OCI-LY1 (cell line): Measurements from ENCODE around the gene SUSD6.

Experiments
- H2AFZ ChIP-seq: fragments of 200-600 bp; sonication (generic), shearing (Covaris generic); 2 replicates; pipeline ENCODE4 v1.6.0; 2014; ENCODE audit warnings: antibody characterized with exemption, mild to moderate bottlenecking, low read length
- H3F3A ChIP-seq: fragments of 200-600 bp; sonication (generic), shearing (Covaris generic); 2 replicates; pipeline ENCODE4 v1.6.0; 2014; ENCODE audit warnings: mild to moderate bottlenecking, antibody characterized with exemption, low read length, moderate library complexity; ENCODE audit not compliant: insufficient read depth
- H3K27ac ChIP-seq: fragments of 200-600 bp; sonication (generic); 2 replicates; pipeline ENCODE4 v1.5.1; 2014; ENCODE audit warnings: low read length, mixed run types, mild to moderate bottlenecking, low read depth; ENCODE audit not compliant: poor library complexity, severe bottlenecking
- H3K27me3 ChIP-seq: fragments of 200-600 bp; sonication (generic); 2 replicates; pipeline ENCODE4 v1.6.0; 2014; ENCODE audit warnings: antibody characterized with exemption, mild to moderate bottlenecking, low read length, moderate library complexity; ENCODE audit not compliant: insufficient read depth
- H3K36me3 ChIP-seq: fragments of 200-600 bp; sonication (generic); 2 replicates; pipeline ENCODE4 v1.6.1; 2014; ENCODE audit warnings: mild to moderate bottlenecking, antibody characterized with exemption, low read length, moderate library complexity, mixed read lengths; ENCODE audit not compliant: insufficient read depth
- H3K4me1 ChIP-seq: fragments of 200-600 bp; sonication (generic); 2 replicates; pipeline ENCODE4 v1.5.1; 2014; ENCODE audit warnings: mild to moderate bottlenecking, low read length, moderate library complexity; ENCODE audit not compliant: insufficient read depth, severe bottlenecking
- H3K4me2 ChIP-seq: fragments of 200-600 bp; sonication (generic), shearing (Covaris generic); 2 replicates; pipeline ENCODE4 v1.6.1; 2014; ENCODE audit warnings: low read length
- H3K4me3 ChIP-seq: fragments of 200-600 bp; sonication (generic); 2 replicates; pipeline ENCODE4 v1.5.1; 2014; ENCODE audit warnings: low read length, low read depth, mild to moderate bottlenecking, mixed read lengths; ENCODE audit not compliant: poor library complexity, severe bottlenecking
- H3K79me2 ChIP-seq: fragments of 200-600 bp; shearing (Covaris generic); 2 replicates; pipeline ENCODE4 v1.6.1; 2016; ENCODE audit warnings: mixed run types, low read length, mixed read lengths; ENCODE audit not compliant: insufficient read depth
- H3K9ac ChIP-seq: fragments of 200-600 bp; sonication (generic), shearing (Covaris generic); 2 replicates; pipeline ENCODE4 v1.6.1; 2014; ENCODE audit warnings: mild to moderate bottlenecking, low read length, mixed read lengths
- H3K9me2 ChIP-seq: fragments of 200-600 bp; sonication (generic), shearing (Covaris generic); 2 replicates; pipeline ENCODE4 v1.6.1; 2014; ENCODE audit warnings: low read depth, mild to moderate bottlenecking, low read length, mixed read lengths
- H3K9me3 ChIP-seq: fragments of 200-600 bp; shearing (Covaris generic); 2 replicates; pipeline ENCODE4 v1.6.1; 2014; ENCODE audit warnings: low read length, mixed read lengths
- H4K20me1 ChIP-seq: fragments of 200-600 bp; sonication (generic), shearing (Covaris generic); 2 replicates; pipeline ENCODE4 v1.6.0; 2016; ENCODE audit warnings: mild to moderate bottlenecking, low read length; ENCODE audit not compliant: insufficient read depth
- CTCF ChIP-seq: fragments of 200-600 bp; sonication (generic), shearing (Covaris generic); IDR thresholded peaks from 2 replicates; pipeline ENCODE4 v1.5.1; 2017; ENCODE audit warnings: mild to moderate bottlenecking, antibody characterized with exemption, low read length, moderate library complexity, mixed read lengths
- EZH2 ChIP-seq: fragments of 200-600 bp; sonication (generic), shearing (Covaris generic); IDR thresholded peaks from 2 replicates; pipeline ENCODE4 v1.8.0; 2017; ENCODE audit warnings: borderline replicate concordance, mixed run types, mild to moderate bottlenecking, antibody characterized with exemption, low read length, moderate library complexity, mixed read lengths

Gene SUSD6

GRCh38 chr14:69612783-69613130 is 1.4 kb downstream of the SUSD6 start:
- peaks cover 65% of the 10 kb centered on the region for H3K4me1 ChIP-seq
- H3K27me3 ChIP-seq: no peaks in the 10 kb centered on the region
- no peak overlapping the region for H2AFZ ChIP-seq

GRCh38 chr14:69613312-69614073 is 2.1 kb downstream of the SUSD6 start:
- Histone ChIP-seq H4K20me1 (no peaks in the 10 kb centered on the region), H3K4me1 (peaks cover 73% of the 10 kb centered on the region), H3F3A (peaks cover 23% of the 10 kb centered on the region), H3K4me2 (peak overlapping the region; percentile 99), H3K9me2 (no peaks in the 10 kb centered on the region), H3K9ac (peak overlapping the region; percentile 99), H3K79me2 (peaks cover 45% of the 10 kb centered on the region), H3K27me3 (no peaks in the 10 kb centered on the region), H2AFZ (no peak overlapping the region), H3K27ac (peak overlapping the region; percentile 99), H3K36me3 (peaks cover 39% of the 10 kb centered on the region; the same call in 1 of the 2 replicates), H3K4me3 (peak overlapping the region; percentile 97), H3K9me3 (no peaks in the 10 kb centered on the region)
- TF ChIP-seq CTCF (no peak), EZH2 (no peak)

More at GRCh38 chr14:69612783-69613130, 1.4 kb downstream of the SUSD6 start:
- peak overlapping the region; percentile 99 for H3K9ac ChIP-seq
- H3K4me2 ChIP-seq: peak overlapping the region; percentile 99
- no peaks in the 10 kb centered on the region for H4K20me1 ChIP-seq
- H3K36me3 ChIP-seq: peaks cover 33% of the 10 kb centered on the region; the same call in 1 of the 2 replicates
- H3K27ac ChIP-seq: peak overlapping the region; percentile 99
- peaks cover 23% of the 10 kb centered on the region for H3F3A ChIP-seq
- peaks cover 38% of the 10 kb centered on the region for H3K79me2 ChIP-seq
- H3K4me3 ChIP-seq: peak overlapping the region; percentile 97
- H3K9me3 ChIP-seq: no peaks in the 10 kb centered on the region
- TF ChIP-seq EZH2 (no peak), CTCF (peak; percentile 40)
- H3K9me2 ChIP-seq: no peaks in the 10 kb centered on the region

- no peak for TF ChIP-seq EZH2
- no peak for TF ChIP-seq CTCF
- Histone ChIP-seq H3K9ac (peak overlapping the region; percentile 72), H3K4me3 (peak overlapping the region; percentile 97), H3K79me2 (peaks cover 56% of the 10 kb centered on the region), H2AFZ (no peak overlapping the region), H3K4me2 (peak overlapping the region; percentile 99), H4K20me1 (no peaks in the 10 kb centered on the region), H3K4me1 (peaks cover 83% of the 10 kb centered on the region), H3K36me3 (peaks cover 48% of the 10 kb centered on the region; the same call in 1 of the 2 replicates), H3F3A (peaks cover 23% of the 10 kb centered on the region), H3K9me3 (no peaks in the 10 kb centered on the region), H3K9me2 (no peaks in the 10 kb centered on the region), H3K27ac (peak overlapping the region; percentile 99), H3K27me3 (no peaks in the 10 kb centered on the region)
Observed at GRCh38 chr14:69614592-69614991, 3.2 kb downstream of the SUSD6 start.
